Stomach (tissue), 4 donors: ENCODE data around the gene RPH3AL.

Source experiments
- CTCF ChIP-seq, 7 experiments: fragments of 450-650 bp in 4 of 7; fragments of 200-600 bp in 3 of 7; sonication (generic) in 3 of 7; IDR thresholded peaks; one replicate each; pipeline ENCODE4 v1.5.1; 2016 to 2019; ENCODE audit warnings: antibody characterized with exemption in 7 of 7, control low read depth in 2 of 7, mild to moderate bottlenecking in 1 of 7
- POLR2A ChIP-seq, 4 donors: fragments of 450-650 bp; IDR thresholded peaks; one replicate each; pipeline ENCODE4 v1.6.1; 2016; ENCODE audit warnings: antibody characterized with exemption in 4 of 4, control low read depth in 2 of 4, mild to moderate bottlenecking in 1 of 4, moderate library complexity in 1 of 4
- POLR2AphosphoS5 ChIP-seq, 3 donors: sonication (generic); formaldehyde crosslinking; IDR thresholded peaks; one replicate each; pipeline ENCODE4 v1.6.1; 2016; ENCODE audit warnings: antibody characterized with exemption in 3 of 3

GRCh38 chr17:193841-194806 lies 158.5 kb downstream of the RPH3AL start:
- no peak for TF ChIP-seq CTCF (IDR thresholded peaks at IDR 0.05)
- no peak for TF ChIP-seq POLR2A (IDR thresholded peaks at IDR 0.05)
- TF ChIP-seq POLR2AphosphoS5 (IDR thresholded peaks at IDR 0.05), result no peak
